ENCODE measurements around the gene SSC5D. TPM values are rescaled to one million over a fixed set of nuclear protein-coding genes. Genes with fewer than 3 reads are reported as not detected.

Gene SSC5D
- total and polyA plus RNA-seq, 4 donors: 2.3 to 6.0 (median 4.1) TPM

DNA sequence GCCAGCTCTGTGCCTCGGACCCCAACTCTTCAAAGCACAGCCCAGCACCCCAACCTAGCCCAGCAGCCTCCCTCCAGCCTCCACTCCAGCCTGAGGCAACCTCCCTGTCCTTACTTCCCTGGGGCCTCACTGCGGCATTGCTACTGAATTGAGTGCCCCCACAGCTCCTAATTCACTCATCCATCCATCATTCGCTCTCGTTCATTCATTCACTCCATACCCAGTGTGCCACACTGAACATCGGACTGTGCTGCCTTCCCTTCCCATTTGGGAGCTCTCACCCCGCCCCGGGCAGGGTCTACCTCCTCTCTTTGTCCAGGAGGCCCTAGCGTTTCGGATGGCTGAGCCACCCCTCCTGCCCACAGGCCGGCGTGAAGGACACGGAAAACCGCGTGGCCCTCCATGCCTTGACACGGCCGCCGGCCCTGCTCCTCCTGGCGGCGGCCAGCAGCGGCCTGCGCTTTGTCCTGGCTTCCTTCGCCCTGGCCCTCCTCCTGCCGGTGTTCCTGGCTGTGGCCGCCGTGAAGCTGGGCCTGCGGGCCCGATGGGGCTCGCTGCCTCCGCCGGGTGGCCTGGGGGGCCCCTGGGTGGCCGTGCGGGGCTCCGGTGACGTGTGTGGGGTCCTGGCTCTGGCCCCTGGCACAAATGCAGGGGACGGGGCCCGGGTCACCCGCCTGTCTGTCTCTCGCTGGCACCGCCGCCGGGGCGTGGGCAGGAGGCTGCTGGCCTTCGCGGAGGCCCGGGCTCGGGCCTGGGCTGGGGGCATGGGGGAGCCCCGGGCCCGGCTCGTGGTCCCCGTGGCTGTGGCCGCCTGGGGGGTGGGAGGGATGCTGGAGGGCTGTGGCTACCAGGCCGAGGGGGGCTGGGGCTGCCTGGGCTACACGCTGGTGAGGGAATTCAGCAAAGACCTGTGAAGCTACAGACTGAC lies 1.9 kb upstream of the SSC5D start:
- DNase-seq (ENCODE audit: low read depth in 4 of 6, low spot score in 6 of 6): no peak
- Histone ChIP-seq H3K36me3 (ENCODE audit: control insufficient read depth, insufficient read depth, low read length) (peaks cover 58% of the 10 kb centered on the region), H3K27ac (ENCODE audit: low read depth, low read length) (peak overlapping the region; percentile 80), H3K27me3 (ENCODE audit: control insufficient read depth, insufficient read depth, low read length) (no peaks in the 10 kb centered on the region), H3K4me1 (ENCODE audit: control insufficient read depth, insufficient read depth, low read length) (peaks cover 55% of the 10 kb centered on the region), H3K4me3 (ENCODE audit: low read depth, low read length) (no peak overlapping the region), H3K9me3 (ENCODE audit: control insufficient read depth, insufficient read depth, low read length) (no peaks in the 10 kb centered on the region)
- 75% methylated on average over 53 of the region's 53 CpGs for WGBS (ENCODE audit: insufficient coverage)

DNA sequence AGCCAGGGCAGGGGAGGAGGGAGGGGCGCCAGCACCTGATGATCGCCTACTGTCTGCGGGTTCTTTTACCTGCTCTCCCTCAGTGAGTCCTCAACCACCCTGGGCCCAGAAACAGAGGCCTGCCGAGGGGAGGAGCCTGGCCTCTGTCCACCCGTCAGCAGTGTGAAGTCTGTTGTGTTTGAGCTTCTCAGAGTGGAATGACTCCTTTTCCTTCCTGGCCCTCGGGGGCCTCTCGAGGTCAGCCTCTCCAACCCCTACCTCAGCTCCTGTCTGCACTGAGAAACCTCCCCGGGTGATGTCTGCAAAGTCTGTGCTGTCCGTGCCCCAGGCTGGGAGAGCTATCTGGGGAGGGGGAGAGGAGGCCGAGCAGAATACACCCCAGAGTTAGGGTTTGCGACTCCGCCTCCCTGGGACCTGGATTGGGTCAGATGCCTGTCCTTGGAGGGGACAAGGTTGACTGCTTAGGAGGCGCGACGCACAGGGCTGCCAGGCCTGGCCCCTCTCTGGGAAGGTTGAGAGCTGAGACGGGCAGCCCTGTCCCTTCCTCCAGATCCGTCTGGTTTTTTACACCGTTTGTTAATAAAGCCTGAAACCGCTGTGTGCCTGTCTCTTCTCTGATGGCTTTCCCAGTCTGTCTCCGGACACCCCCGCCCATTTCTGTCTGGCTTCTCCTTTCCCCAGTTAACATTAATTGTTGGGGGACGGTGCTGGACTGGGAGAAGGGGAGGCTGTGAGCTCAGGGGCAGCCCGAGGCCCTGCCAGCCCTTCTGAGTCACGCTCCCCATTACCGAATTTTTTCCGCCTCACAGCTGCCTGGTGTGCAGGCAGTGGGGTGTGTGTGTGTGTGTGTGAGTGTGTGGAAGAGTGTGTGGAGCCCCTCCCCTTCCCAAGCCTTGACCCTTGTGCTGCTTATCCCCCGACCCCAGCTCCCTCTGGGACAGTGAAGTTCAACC lies 989 bp upstream of the SSC5D start:
- Histone ChIP-seq H3K4me3 (ENCODE audit: low read depth, low read length) (no peak overlapping the region), H3K4me1 (ENCODE audit: control insufficient read depth, insufficient read depth, low read length) (peaks cover 55% of the 10 kb centered on the region)
- peak in 1 of 6 donors; percentile 61 for DNase-seq (ENCODE audit: low read depth in 4 of 6, low spot score in 6 of 6)

DNA sequence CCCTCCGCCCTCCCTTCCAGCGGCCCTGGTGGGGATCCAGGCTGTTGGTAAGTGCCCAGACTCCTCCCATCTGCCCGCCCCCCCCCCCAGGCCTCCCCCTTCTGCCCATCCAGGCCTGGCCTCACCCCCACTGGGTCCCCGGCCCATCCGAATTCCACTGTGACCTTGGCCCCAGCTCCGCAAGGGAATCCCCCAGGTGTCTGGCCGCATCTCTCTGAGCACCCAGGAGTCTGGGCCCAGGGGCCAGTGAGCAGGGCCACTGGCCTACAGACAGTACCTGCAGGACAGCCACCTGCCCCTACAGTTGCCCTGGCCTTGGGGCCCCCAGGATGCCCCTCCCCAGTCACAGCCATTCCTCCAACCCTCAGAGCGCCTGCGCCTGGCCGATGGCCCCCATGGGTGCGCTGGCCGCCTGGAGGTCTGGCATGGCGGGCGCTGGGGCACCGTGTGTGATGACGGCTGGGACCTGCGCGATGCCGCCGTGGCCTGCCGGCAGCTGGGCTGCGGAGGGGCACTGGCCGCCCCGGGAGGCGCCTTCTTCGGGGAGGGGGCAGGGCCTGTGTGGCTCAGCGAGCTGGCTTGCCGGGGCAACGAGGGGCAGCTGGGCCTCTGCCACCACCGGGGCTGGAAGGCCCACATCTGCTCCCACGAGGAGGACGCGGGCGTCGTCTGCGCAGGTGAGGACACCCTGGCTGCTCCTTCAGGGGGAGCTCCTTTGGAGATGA lies 912 bp downstream of the SSC5D start:
- 40% methylated on average over 35 of the region's 36 CpGs for WGBS (ENCODE audit: insufficient coverage)
- peaks cover 4% of the 10 kb centered on the region for H3K27me3 ChIP-seq (ENCODE audit: control insufficient read depth, insufficient read depth, low read length)
- no peak overlapping the region for H3K27ac ChIP-seq (ENCODE audit: low read depth, low read length)
- H3K9me3 ChIP-seq (ENCODE audit: control insufficient read depth, insufficient read depth, low read length): no peaks in the 10 kb centered on the region
- peaks cover 54% of the 10 kb centered on the region for H3K4me1 ChIP-seq (ENCODE audit: control insufficient read depth, insufficient read depth, low read length)
- no peak overlapping the region for H3K4me3 ChIP-seq (ENCODE audit: low read depth, low read length)
- H3K36me3 ChIP-seq (ENCODE audit: control insufficient read depth, insufficient read depth, low read length): peaks cover 33% of the 10 kb centered on the region
- no peak for DNase-seq (ENCODE audit: low read depth in 4 of 6, low spot score in 6 of 6)

More for the DNA sequence above, 989 bp upstream of the SSC5D start:
- 51% methylated on average over 10 of the region's 27 CpGs for WGBS (ENCODE audit: insufficient coverage)
- Histone ChIP-seq H3K27ac (ENCODE audit: low read depth, low read length) (peak overlapping the region; percentile 80), H3K9me3 (ENCODE audit: control insufficient read depth, insufficient read depth, low read length) (no peaks in the 10 kb centered on the region), H3K36me3 (ENCODE audit: control insufficient read depth, insufficient read depth, low read length) (peaks cover 51% of the 10 kb centered on the region), H3K27me3 (ENCODE audit: control insufficient read depth, insufficient read depth, low read length) (no peaks in the 10 kb centered on the region)

DNA sequence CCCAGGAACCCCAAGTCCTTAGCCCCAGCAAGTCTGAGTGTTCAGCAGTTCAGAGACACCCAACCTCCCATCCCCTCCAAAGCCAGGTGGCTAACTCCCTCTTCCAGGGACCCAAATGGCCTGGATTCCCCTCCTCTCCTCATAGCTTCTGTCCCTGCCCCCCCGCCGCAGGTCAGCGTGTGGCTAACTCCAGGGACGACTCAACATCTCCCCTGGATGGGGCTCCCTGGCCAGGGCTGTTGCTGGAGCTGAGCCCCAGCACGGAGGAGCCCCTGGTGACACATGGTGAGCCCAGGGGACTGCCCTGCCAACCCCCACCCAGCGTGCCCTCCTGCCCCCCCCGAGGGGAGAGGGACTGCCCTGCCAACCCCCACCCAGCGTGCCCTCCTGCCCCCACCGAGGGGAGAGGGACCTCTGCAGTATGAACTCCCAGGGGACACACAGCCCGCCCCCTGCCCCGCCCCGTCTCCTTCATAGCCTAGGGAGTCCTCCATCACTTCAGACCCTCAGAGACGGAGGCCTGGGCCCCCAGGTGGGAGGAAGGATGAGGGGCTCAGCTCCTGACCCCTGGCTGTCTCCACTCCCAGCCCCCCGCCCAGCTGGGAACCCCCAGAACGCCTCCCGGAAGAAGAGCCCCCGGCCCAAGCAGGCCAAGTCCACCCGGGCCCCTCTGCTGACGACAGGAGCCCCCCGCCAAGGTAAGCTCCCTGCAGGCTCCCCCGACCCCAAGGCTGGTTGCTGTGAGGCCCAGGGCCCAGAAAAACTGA lies 1.7 kb downstream of the SSC5D start:
- no peak overlapping the region for H3K27ac ChIP-seq (ENCODE audit: low read depth, low read length)

DNA sequence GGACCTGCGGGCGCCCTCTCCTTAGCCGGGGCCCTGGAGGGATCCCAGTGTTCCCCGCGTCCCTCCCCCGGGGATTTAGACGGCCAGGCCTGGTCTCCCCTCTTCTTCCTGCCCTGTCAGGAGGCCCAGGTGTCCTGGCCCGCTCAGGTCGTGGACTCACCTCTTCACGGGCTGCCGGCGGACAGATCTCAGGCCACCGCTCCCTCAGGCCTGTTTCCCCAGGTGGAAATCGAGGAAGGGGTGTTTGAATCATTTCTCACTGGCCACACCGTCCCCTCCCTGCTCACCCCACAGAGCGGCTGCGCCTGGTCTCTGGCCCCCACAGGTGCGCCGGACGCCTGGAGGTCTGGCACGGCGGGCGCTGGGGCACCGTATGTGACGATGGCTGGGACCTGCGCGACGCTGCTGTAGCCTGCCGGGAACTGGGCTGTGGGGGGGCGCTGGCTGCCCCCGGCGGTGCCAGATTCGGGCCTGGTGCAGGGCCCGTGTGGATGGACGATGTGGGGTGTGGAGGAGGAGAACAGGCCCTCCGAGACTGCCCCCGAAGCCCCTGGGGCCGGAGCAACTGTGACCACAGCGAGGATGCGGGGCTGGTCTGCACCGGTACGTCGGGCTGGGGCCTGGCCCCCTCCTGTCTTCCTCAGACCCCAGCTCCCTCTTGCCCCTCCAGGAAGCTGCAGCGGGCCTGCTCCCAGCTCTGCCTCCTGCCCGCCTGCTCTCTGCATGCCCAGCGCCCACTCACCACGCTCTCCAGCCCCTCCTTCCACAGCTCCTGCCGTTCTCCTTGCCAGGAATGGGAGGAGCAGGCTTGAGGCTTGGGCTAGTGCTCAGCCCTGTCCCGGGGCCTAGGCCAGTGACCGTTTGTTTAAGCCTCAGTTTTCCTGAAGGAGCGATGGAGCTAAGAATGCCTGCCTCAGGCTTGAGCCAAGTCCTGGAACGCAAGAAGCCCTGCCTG lies 2.5 kb downstream of the SSC5D start:
- H3K36me3 ChIP-seq (ENCODE audit: control insufficient read depth, insufficient read depth, low read length): peaks cover 28% of the 10 kb centered on the region
- peaks cover 6% of the 10 kb centered on the region for H3K27me3 ChIP-seq (ENCODE audit: control insufficient read depth, insufficient read depth, low read length)
- H3K4me1 ChIP-seq (ENCODE audit: control insufficient read depth, insufficient read depth, low read length): peaks cover 48% of the 10 kb centered on the region
- H3K4me3 ChIP-seq (ENCODE audit: low read depth, low read length): no peak overlapping the region
- WGBS (ENCODE audit: insufficient coverage): 67% methylated on average over 45 of the region's 52 CpGs
- H3K9me3 ChIP-seq (ENCODE audit: control insufficient read depth, insufficient read depth, low read length): no peaks in the 10 kb centered on the region
- no peak overlapping the region for H3K27ac ChIP-seq (ENCODE audit: low read depth, low read length)
- DNase-seq (ENCODE audit: low read depth in 4 of 6, low spot score in 6 of 6): no peak

More for the DNA sequence above, 1.7 kb downstream of the SSC5D start:
- no peaks in the 10 kb centered on the region for H3K9me3 ChIP-seq (ENCODE audit: control insufficient read depth, insufficient read depth, low read length)
- H3K4me1 ChIP-seq (ENCODE audit: control insufficient read depth, insufficient read depth, low read length): peaks cover 54% of the 10 kb centered on the region
- no peak overlapping the region for H3K4me3 ChIP-seq (ENCODE audit: low read depth, low read length)
- 61% methylated on average over 13 of the region's 21 CpGs for WGBS (ENCODE audit: insufficient coverage)
- DNase-seq (ENCODE audit: low read depth in 4 of 6, low spot score in 6 of 6): no peak
- H3K36me3 ChIP-seq (ENCODE audit: control insufficient read depth, insufficient read depth, low read length): peaks cover 30% of the 10 kb centered on the region
- H3K27me3 ChIP-seq (ENCODE audit: control insufficient read depth, insufficient read depth, low read length): peaks cover 6% of the 10 kb centered on the region

DNA sequence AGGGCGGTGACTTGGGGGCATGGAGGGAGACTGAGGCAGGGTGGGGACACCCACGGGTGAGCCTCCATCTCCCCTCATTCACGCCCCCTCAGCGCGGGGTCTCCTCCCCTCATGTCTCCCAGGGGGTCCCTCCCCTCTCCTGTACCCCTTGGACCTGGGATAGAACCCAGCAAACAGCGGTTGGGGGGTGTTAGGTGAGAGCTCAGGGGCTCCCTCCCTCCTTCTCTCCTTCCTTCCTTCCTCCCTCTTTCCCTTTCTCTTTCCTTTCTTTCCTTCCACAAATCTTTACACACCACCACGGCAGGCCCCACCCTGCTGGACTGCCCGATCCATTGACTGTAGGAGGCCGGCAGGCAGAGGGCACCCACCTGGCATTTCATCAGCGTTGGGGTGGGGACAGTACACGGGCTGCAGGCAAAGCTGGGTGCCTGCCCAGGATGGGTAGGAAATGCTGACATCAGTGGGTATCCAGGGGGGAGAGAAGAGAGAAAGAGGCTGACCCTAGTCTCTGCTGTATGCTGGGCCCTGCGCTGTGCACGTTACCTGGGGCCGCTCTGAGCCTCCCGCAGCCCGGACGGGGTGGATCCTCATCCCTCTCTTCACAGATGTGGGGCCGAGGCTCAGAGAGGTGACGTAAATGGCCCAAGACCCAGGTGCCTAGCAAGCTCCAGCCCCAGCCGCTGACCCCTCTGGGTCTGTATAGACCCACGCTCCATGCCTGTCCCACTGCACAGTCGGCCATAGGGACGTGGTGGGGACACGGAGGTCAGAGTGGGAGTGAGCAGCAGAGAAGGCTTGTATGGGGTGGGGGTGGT lies 3.5 kb downstream of the SSC5D start:
- WGBS (ENCODE audit: insufficient coverage): 75% methylated on average over 21 of the region's 24 CpGs
- Histone ChIP-seq H3K4me1 (ENCODE audit: control insufficient read depth, insufficient read depth, low read length) (peaks cover 40% of the 10 kb centered on the region), H3K27ac (ENCODE audit: low read depth, low read length) (no peak overlapping the region), H3K9me3 (ENCODE audit: control insufficient read depth, insufficient read depth, low read length) (no peaks in the 10 kb centered on the region), H3K36me3 (ENCODE audit: control insufficient read depth, insufficient read depth, low read length) (peaks cover 18% of the 10 kb centered on the region), H3K4me3 (ENCODE audit: low read depth, low read length) (no peak overlapping the region), H3K27me3 (ENCODE audit: control insufficient read depth, insufficient read depth, low read length) (peaks cover 6% of the 10 kb centered on the region)
- DNase-seq (ENCODE audit: low read depth in 4 of 6, low spot score in 6 of 6): no peak

DNA sequence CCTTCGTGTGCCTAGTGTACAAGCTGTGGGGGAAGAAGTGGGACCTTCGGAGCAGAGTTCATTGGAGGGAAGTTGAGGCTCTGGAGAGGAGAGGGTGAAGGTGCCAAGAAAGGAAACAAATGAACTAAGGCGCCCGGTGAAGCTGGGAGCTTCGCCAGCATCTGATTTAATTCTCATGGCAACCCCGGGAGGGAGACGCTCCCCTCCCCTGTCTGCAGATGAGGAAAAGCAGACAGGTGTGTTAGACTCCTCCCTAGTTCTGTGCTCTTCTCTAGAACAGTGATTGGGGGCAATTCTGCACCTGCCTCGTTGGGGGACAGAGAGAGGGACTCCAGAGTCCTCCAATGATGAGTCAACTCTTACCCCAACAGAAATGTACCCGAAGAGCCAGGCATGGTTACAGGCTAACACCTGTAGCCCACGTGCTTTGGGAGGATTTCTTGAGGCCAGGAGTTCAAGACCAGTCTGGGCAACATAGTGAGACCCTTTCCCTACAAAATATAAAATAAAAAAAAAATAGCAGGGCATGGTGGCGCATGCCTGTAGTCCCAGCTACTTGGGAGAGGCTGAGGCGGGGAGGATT lies 4.2 kb downstream of the SSC5D start:
- no peaks in the 10 kb centered on the region for H3K9me3 ChIP-seq (ENCODE audit: control insufficient read depth, insufficient read depth, low read length)
- peaks cover 12% of the 10 kb centered on the region for H3K36me3 ChIP-seq (ENCODE audit: control insufficient read depth, insufficient read depth, low read length)
- peaks cover 6% of the 10 kb centered on the region for H3K27me3 ChIP-seq (ENCODE audit: control insufficient read depth, insufficient read depth, low read length)
- peaks cover 33% of the 10 kb centered on the region for H3K4me1 ChIP-seq (ENCODE audit: control insufficient read depth, insufficient read depth, low read length)
- H3K4me3 ChIP-seq (ENCODE audit: low read depth, low read length): no peak overlapping the region
- peak in 1 of 6 donors; percentile 5 for DNase-seq (ENCODE audit: low read depth in 4 of 6, low spot score in 6 of 6)
- no peak overlapping the region for H3K27ac ChIP-seq (ENCODE audit: low read depth, low read length)
- WGBS (ENCODE audit: insufficient coverage): 39% methylated on average over 7 of the region's 12 CpGs

All from spinal cord (tissue), 10 donors.